Measurements from ENCODE around the gene SLC15A4. TPM values are rescaled to one million over a fixed set of nuclear protein-coding genes. Genes with fewer than 3 reads are reported as not detected.

Gene SLC15A4
- polyA plus RNA-seq, 3 donors: 5.4 to 46.6 (median 14.8) TPM

- intact Hi-C loops (cut with micrococcal nuclease): loop anchor here in 1 of 2 donors (5.0 kb wide), 3 partner anchors 39 to 139 kb away; partner anchors contain the start of gene SLC15A4
- peaks cover 0 to 11% (median 3%) of the 10 kb centered on the region in 3 donors for H3K27me3 Mint-ChIP-seq (ENCODE audit: low read depth in 3 of 3)
Observed at GRCh38 chr12:128783129-128783574, 40.6 kb downstream of the SLC15A4 start.

GRCh38 chr12:128779901-128780300 is 43.9 kb downstream of the SLC15A4 start:
- H3K27me3 ChIP-seq (ENCODE audit: control insufficient read depth in 2 of 2, insufficient read depth in 2 of 2, low read length in 2 of 2): no peaks in the 10 kb centered on the region
- H3K4me3 ChIP-seq (replicated peaks in 1 of 3; ENCODE audit: low read depth in 2 of 3, low read length in 3 of 3): no peak overlapping the region
- no peaks in the 10 kb centered on the region for H3K9me3 ChIP-seq (replicated peaks in 1 of 2; ENCODE audit: control insufficient read depth in 1 of 2, insufficient read depth in 1 of 2, low read length in 2 of 2)
- DNase-seq: no peak
- H3K4me1 Mint-ChIP-seq: peaks cover 26% of the 10 kb centered on the region
- no peaks in the 10 kb centered on the region for H3K79me2 ChIP-seq (ENCODE audit: insufficient read depth, low read length)
- no peak for TF ChIP-seq CTCF (IDR thresholded peaks at IDR 0.05)
- H3K36me3 ChIP-seq (replicated peaks in 1 of 2; ENCODE audit: control insufficient read depth in 1 of 2, insufficient read depth in 2 of 2, low read length in 2 of 2): no peaks in the 10 kb centered on the region
- H3K4me3 Mint-ChIP-seq: no peak overlapping the region
- no peak overlapping the region for H3K27ac Mint-ChIP-seq
- H3K4me1 ChIP-seq (ENCODE audit: control insufficient read depth in 1 of 2, insufficient read depth in 2 of 2, low read length in 2 of 2): peaks cover 12% of the 10 kb centered on the region in 2 donors
- peaks cover 1 to 11% (median 2%) of the 10 kb centered on the region in 3 donors for H3K27me3 Mint-ChIP-seq (ENCODE audit: low read depth in 3 of 3)
- H3K36me3 Mint-ChIP-seq: no peaks in the 10 kb centered on the region
- no peak overlapping the region for H3K9ac ChIP-seq (ENCODE audit: insufficient read depth, low read length, poor library complexity, severe bottlenecking)
- no peaks in the 10 kb centered on the region for H4K20me1 ChIP-seq (ENCODE audit: insufficient read depth, low read length)
- peaks cover 0 to 2% (median 0%) of the 10 kb centered on the region in 7 donors for H3K9me3 Mint-ChIP-seq
- no peak overlapping the region for H3K27ac ChIP-seq (ENCODE audit: low read depth in 1 of 2, low read length in 2 of 2)
- intact Hi-C loops (cut with micrococcal nuclease): loop anchor here in 1 of 2 donors (5.0 kb wide), 3 partner anchors 42 to 142 kb away; partner anchors contain the start of gene SLC15A4
- H2AFZ ChIP-seq (ENCODE audit: insufficient read depth, low read depth, low read length, poor library complexity, severe bottlenecking): no peak overlapping the region
- no peak overlapping the region for H3K4me2 ChIP-seq (replicated peaks; ENCODE audit: extremely low read depth, low read length, poor library complexity, severe bottlenecking)

More at GRCh38 chr12:128783129-128783574, 40.6 kb downstream of the SLC15A4 start:
- peak overlapping the region; percentile 94 to 100 (median 98) for H3K27ac Mint-ChIP-seq
- H3K79me2 ChIP-seq (ENCODE audit: insufficient read depth, low read length): no peaks in the 10 kb centered on the region
- no peak for TF ChIP-seq CTCF (IDR thresholded peaks at IDR 0.05)
- peak overlapping the region; percentile 81 to 89 for H3K4me3 Mint-ChIP-seq
- H3K4me2 ChIP-seq (replicated peaks; ENCODE audit: extremely low read depth, low read length, poor library complexity, severe bottlenecking): peak overlapping the region; percentile 21
- no peaks in the 10 kb centered on the region for H3K27me3 ChIP-seq (ENCODE audit: control insufficient read depth in 2 of 2, insufficient read depth in 2 of 2, low read length in 2 of 2)
- peak; percentile 56 to 71 (median 64) for DNase-seq
- H3K4me1 Mint-ChIP-seq: peaks cover 24% of the 10 kb centered on the region
- H3K36me3 ChIP-seq (replicated peaks in 1 of 2; ENCODE audit: control insufficient read depth in 1 of 2, insufficient read depth in 2 of 2, low read length in 2 of 2): no peaks in the 10 kb centered on the region
- no peaks in the 10 kb centered on the region for H4K20me1 ChIP-seq (ENCODE audit: insufficient read depth, low read length)
- 40% methylated on average over 5 of the region's 8 CpGs for WGBS (ENCODE audit: insufficient coverage)
- no peaks in the 10 kb centered on the region for H3K9me3 ChIP-seq (replicated peaks in 1 of 2; ENCODE audit: control insufficient read depth in 1 of 2, insufficient read depth in 1 of 2, low read length in 2 of 2)
- peak overlapping the region; percentile 51 to 76 for H3K27ac ChIP-seq (ENCODE audit: low read depth in 1 of 2, low read length in 2 of 2)
- H2AFZ ChIP-seq (ENCODE audit: insufficient read depth, low read depth, low read length, poor library complexity, severe bottlenecking): peak overlapping the region; percentile 55
- peaks cover 0 to 1% of the 10 kb centered on the region in 2 donors for H3K36me3 Mint-ChIP-seq
- H3K9ac ChIP-seq (ENCODE audit: insufficient read depth, low read length, poor library complexity, severe bottlenecking): no peak overlapping the region
- peak overlapping the region in 1 of 3 experiments; percentile 55 for H3K4me3 ChIP-seq (replicated peaks in 1 of 3; ENCODE audit: low read depth in 2 of 3, low read length in 3 of 3)
- H3K9me3 Mint-ChIP-seq: peaks cover 0 to 2% (median 0%) of the 10 kb centered on the region in 7 donors
- H3K4me1 ChIP-seq (ENCODE audit: control insufficient read depth in 1 of 2, insufficient read depth in 2 of 2, low read length in 2 of 2): peaks cover 12 to 16% of the 10 kb centered on the region in 2 donors

Measured in CD14-positive monocyte (primary cell).